GM12878 (cell line): ENCODE data around the gene CT45A9.
"Not testable (repeated sequence)": the region's sequence is repeated elsewhere in the genome, so short reads cannot be mapped to it uniquely, and the experiment has no call there.

Experiments used
- KDM1A ChIP-seq: fragments of 200-600 bp; sonication (generic); IDR thresholded peaks from 2 replicates; pipeline ENCODE4 v1.6.1; 2016; ENCODE audit warnings: borderline replicate concordance
- PML ChIP-seq: IDR thresholded peaks from 2 replicates; pipeline ENCODE4 v1.6.1; 2012; ENCODE audit warnings: low read length, inconsistent platforms
- POLR2A ChIP-seq: IDR thresholded peaks from 2 replicates; pipeline ENCODE4 v1.6.1; 2011; ENCODE audit warnings: low read depth, mild to moderate bottlenecking, low read length
- SIN3A ChIP-seq: IDR thresholded peaks from 2 replicates; pipeline ENCODE4 v1.6.1; 2012; ENCODE audit warnings: low read depth, low read length, improper control_type of control experiment
- SMARCA5 ChIP-seq: fragments of 450-650 bp; IDR thresholded peaks from 2 replicates; pipeline ENCODE4 v1.6.1; 2017; ENCODE audit warnings: mild to moderate bottlenecking
- SPI1 ChIP-seq: IDR thresholded peaks from 2 replicates; pipeline ENCODE4 v1.6.1; 2011; ENCODE audit warnings: low read depth, mild to moderate bottlenecking, low read length, moderate library complexity, borderline replicate concordance; ENCODE audit not compliant: insufficient read depth
- YY1 ChIP-seq: IDR thresholded peaks from 2 replicates; pipeline ENCODE4 v1.6.1; 2011; ENCODE audit warnings: low read depth, mild to moderate bottlenecking, low read length
- ZNF24 ChIP-seq: fragments of 450-650 bp; IDR thresholded peaks from 2 replicates; pipeline ENCODE4 v1.6.1; 2017; ENCODE audit warnings: antibody characterized with exemption, mild to moderate bottlenecking
- TF ChIP-seq, protein P1 (sequence below), 3 experiments: IDR thresholded peaks in 2 of 3; conservative IDR thresholded peaks in 1 of 3; 2 replicates each; pipeline ENCODE4 v1.5.1; 2011; ENCODE audit warnings: low read depth in 3 of 3, low read length in 3 of 3, mild to moderate bottlenecking in 3 of 3, control low read depth in 2 of 3, moderate library complexity in 2 of 3, inconsistent platforms in 1 of 3, mixed read lengths in 1 of 3; ENCODE audit not compliant: control insufficient read depth in 2 of 3, insufficient read depth in 1 of 3; ENCODE audit errors: extremely low read depth in 1 of 3
- TF ChIP-seq, protein P2 (sequence below): IDR thresholded peaks from 2 replicates; pipeline ENCODE4 v1.6.1; 2012; ENCODE audit warnings: mild to moderate bottlenecking, low read depth, low read length

DNA sequence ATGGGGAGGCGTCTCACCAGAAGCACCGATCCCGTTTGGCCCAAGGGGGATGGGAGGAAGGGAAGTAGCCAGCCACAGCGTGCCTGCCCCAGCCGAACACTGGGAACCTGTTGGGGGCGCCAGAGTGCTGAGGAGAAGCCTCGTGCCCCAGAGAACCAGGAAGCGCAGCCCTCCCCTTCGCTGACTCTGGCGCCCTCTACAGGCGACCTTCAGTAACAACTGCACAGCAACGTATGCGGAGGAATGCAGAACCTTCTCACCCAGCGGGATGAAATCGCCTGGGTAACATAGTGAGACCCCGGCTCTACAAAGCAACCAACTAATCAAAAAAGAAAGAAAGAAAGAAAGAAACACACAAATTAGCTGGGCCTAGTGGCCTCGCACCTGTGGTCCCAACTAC, 34.4 kb downstream of the CT45A9 start, which contains the start of gene CT45A7:
- TF ChIP-seq PML, KDM1A, YY1, ZNF24, POLR2A, SIN3A, SPI1, SMARCA5: not testable (repeated sequence)
- TF ChIP-seq, protein P1, sequence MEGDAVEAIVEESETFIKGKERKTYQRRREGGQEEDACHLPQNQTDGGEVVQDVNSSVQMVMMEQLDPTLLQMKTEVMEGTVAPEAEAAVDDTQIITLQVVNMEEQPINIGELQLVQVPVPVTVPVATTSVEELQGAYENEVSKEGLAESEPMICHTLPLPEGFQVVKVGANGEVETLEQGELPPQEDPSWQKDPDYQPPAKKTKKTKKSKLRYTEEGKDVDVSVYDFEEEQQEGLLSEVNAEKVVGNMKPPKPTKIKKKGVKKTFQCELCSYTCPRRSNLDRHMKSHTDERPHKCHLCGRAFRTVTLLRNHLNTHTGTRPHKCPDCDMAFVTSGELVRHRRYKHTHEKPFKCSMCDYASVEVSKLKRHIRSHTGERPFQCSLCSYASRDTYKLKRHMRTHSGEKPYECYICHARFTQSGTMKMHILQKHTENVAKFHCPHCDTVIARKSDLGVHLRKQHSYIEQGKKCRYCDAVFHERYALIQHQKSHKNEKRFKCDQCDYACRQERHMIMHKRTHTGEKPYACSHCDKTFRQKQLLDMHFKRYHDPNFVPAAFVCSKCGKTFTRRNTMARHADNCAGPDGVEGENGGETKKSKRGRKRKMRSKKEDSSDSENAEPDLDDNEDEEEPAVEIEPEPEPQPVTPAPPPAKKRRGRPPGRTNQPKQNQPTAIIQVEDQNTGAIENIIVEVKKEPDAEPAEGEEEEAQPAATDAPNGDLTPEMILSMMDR (IDR thresholded peaks at IDR 0.05 in 2 of 3, conservative IDR thresholded peaks at IDR 0.05 in 1 of 3; ENCODE audit: control insufficient read depth in 2 of 3, extremely low read depth in 1 of 3, insufficient read depth in 1 of 3, low read depth in 3 of 3, low read length in 3 of 3): not testable (repeated sequence)
- TF ChIP-seq, protein P2, sequence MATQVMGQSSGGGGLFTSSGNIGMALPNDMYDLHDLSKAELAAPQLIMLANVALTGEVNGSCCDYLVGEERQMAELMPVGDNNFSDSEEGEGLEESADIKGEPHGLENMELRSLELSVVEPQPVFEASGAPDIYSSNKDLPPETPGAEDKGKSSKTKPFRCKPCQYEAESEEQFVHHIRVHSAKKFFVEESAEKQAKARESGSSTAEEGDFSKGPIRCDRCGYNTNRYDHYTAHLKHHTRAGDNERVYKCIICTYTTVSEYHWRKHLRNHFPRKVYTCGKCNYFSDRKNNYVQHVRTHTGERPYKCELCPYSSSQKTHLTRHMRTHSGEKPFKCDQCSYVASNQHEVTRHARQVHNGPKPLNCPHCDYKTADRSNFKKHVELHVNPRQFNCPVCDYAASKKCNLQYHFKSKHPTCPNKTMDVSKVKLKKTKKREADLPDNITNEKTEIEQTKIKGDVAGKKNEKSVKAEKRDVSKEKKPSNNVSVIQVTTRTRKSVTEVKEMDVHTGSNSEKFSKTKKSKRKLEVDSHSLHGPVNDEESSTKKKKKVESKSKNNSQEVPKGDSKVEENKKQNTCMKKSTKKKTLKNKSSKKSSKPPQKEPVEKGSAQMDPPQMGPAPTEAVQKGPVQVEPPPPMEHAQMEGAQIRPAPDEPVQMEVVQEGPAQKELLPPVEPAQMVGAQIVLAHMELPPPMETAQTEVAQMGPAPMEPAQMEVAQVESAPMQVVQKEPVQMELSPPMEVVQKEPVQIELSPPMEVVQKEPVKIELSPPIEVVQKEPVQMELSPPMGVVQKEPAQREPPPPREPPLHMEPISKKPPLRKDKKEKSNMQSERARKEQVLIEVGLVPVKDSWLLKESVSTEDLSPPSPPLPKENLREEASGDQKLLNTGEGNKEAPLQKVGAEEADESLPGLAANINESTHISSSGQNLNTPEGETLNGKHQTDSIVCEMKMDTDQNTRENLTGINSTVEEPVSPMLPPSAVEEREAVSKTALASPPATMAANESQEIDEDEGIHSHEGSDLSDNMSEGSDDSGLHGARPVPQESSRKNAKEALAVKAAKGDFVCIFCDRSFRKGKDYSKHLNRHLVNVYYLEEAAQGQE: not testable (repeated sequence)
